T-helper 2 cell treated with Interferon-gamma antibody and Interleukin-4, amounts not matched to agents 100 ng/mL and 5 ng/mL, for 36 hours (primary cell): ENCODE measurements around the gene FLVCR2. TPM values are rescaled to one million over a fixed set of nuclear protein-coding genes. Genes with fewer than 3 reads are reported as not detected.

ENCODE experiments used
- intact Hi-C: fragments of 100-400 bp; cut with micrococcal nuclease; formaldehyde crosslinking; loops from one replicate; pipeline ENCODE4 v1.15.1; 2023
- total RNA-seq: library from RNA; stranded (reverse); gene quantifications from 2 replicates; pipeline ENCODE4 v1.2.3, GENCODE V29; 2022

FLVCR2 gene
- total RNA-seq, 1 donor from 2014 or later = 1.1 TPM

DNA sequence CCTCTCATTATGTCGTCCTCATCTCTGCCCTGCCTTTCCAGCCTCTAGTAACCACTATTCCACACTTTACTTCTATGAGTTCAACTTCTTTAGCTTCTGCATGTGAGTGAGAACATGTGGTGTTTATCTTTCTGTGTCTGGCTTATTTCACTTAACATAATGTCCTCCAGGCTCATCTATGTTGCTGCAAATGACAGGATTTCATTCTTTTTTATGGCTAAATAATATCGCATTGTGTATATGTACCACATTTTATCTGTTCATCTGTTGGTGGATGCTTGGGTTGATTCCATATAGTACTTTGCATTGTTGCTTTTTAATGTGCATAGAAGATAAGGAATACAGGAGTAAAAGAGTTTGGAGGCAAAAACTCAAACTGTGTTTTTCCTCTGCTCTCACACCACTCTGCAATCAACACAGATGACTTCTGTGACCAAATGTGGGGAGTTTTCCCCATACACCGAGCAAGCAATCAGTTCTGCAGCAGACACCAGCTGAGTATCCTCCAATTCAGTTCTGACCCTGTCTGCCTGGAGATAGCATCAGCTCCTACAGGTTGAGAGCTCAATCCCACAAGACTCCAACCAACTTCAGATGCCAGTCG lies 24.6 kb upstream of the FLVCR2 start:
- intact Hi-C loops = no loop called here

DNA sequence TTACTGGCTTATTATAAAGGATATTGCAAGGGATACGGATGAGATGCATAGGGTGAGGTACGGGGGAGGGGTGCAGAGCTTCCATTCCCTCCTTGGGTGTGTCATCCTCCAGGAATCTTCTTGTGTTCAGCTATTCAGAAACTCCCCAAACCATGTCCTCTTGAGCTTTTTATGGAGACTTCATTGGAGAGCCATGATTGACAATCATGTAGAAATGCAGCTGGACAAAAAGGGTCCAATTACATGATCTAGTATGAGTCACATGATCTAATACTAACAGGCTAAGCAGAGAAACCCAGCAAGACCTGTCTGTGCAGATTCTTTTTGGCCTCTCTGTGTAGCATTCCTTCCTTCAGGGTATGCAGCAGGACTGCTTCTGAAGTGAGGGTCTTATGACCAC lies 23.9 kb upstream of the FLVCR2 start:
- intact Hi-C loops = no loop called here

DNA sequence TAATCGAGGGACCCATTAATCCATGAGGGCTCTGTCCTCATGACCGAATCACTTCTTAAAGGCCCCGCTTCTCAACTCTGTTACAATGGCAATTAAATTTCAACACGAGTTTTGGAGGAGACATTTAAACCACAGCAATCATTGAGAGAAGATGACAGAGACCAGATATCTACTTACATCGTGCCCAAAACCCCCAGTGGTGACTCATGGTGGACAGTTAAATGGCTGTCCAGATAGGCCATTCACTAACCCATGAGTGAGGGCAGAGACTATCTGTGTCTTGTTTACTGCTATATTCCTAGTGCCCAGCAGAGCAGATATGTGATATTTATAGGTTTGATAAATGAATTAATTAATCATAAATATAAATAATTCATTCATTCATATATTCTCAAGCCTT lies 20.0 kb upstream of the FLVCR2 start:
- intact Hi-C loops = loop anchor here (2.0 kb wide), 1 partner anchor 16 kb away; no protein-coding TSS in a partner anchor

DNA sequence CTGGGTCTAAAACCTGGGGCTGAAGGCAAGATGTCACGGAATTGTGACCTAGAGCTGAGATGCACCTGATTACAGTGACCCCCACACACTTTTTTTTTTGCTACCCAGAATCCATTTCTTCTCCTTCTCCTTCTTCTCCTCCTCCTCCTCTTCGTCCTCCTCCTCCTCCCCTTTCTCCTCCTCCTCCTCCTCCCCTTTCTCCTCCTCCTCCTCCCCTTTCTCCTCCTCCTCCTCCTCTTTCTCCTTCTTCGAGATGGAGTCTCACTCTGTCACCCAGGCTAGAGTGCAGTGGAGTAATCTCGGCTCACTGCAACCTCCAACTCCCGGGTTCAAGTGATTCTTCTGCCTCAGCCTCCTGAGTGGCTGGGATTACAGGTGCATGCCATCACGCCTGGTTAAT lies 19.4 kb upstream of the FLVCR2 start:
- intact Hi-C loops = loop anchor here (2.0 kb wide), 1 partner anchor 16 kb away; no protein-coding TSS in a partner anchor

DNA sequence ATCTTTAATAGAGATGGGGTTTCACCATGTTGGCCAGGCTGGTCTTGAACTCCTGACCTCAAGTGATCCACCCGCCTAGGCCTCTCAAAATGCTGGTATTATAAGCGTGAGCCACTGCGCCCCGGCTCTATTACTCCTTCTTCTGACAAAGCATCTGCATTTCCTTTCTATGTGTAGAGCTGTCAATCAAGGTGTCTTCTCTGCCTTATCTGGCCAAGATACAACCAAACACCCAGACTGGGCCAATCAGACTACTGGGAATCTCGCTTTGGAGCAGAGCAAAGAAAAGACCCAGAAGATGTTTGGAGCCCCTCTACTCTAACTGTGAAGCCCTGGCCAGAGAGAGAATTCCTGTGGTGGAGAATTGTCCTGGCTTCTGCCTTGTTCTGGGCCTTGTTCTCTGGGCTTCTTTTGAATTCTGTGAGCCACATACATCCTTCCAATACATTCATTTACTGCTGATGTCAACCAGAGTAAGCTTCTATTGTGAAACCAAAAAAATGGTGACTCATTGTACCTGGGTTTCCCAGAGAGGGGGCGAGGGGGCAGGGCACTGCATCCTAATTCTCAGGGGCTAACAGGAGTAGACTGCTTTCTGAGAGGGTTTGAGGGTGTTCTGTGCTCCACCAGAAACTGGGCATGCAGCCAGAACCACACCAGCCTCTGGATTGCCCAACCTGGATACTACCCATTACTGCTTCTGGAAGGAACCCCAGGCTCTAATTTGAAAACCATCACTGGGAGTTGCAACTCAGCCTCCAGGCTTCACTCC lies 18.8 kb upstream of the FLVCR2 start:
- intact Hi-C loops = loop anchor here (2.0 to 5.0 kb wide), 4 partner anchors 17 to 253 kb away; no protein-coding TSS in a partner anchor

DNA sequence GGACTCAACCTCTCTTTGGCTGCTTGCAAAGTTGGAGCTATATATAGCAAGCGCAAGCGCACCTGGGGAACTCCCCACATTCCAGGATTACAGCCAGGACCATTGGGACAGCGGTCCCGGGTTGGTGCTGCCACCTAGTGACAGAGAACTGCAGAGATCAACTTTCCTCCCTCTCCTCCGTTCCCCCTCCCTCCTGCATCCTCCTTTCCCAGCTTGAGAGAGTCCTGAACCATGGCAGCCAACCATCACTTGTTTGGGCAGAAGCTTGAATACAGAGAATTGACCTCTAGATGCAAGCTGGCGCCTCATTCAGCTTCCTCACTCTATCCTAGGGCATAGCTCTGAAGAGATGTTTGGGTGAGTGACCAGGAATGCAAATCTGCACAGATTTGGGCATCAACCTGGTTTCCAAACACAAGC lies 17.4 kb upstream of the FLVCR2 start:
- intact Hi-C loops = loop anchor here (2.0 to 5.0 kb wide), 3 partner anchors 42 to 254 kb away; no protein-coding TSS in a partner anchor

DNA sequence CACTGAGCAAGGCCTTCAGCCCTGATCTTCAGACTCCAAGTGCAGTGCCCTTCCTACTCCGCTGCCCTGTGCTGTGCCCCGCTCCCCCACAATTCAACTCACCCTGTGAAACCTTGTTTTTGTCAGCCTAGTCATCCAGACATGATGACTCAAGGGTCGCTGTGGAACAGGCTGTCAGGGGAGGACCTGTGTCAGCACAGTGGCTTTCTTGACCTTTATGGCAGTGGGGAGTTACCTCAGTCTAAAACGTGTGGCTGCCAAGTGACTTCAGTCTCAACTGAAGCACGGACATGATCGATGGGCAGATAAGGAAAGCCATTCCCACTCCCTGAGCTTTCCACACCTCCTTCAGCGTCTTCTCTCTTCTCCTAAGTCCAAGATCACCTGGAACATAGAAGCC lies 16.3 kb upstream of the FLVCR2 start:
- intact Hi-C loops = loop anchor here (5.0 kb wide), 1 partner anchor 65 kb away; no protein-coding TSS in a partner anchor

DNA sequence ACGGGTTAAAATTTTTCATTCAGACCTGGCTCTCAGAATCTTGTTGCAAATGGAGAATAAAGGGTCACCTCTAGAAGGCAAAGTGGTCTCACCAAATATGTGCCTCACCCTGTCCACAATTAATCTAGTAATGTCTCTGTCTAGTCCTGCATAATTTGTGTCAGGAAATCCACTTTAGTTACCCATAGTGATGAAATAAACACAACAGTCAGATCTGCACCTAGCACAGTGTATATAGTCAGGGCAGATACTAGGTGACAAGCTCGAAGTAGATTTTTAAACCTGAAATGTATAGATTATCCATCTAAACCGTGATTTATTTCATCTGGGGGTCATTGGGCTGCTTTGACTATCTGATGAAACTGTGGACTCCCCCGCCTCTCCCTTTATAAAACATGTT lies 15.9 kb upstream of the FLVCR2 start:
- intact Hi-C loops = loop anchor here (5.0 kb wide), 1 partner anchor 65 kb away; no protein-coding TSS in a partner anchor

DNA sequence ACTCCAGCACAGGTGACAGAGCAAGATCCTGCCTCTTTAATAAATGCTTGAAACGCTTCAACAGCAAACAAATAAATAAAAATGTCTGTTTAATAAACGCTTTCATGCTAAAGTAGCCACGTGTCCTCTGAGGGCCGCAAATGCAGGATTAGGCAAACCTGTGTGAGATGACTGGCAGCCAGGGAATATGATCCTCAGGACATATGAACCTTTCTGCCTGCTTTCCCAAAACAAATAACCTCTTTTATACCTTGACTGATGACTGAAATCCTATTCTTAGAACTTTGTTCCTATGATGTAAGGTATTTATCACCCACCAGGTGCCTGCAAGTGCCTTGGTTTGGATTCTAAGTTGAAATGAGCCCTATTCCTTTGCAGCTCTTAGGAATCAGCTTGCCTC lies 14.5 kb upstream of the FLVCR2 start:
- intact Hi-C loops = loop anchor here (5.0 kb wide), 1 partner anchor 67 kb away; no protein-coding TSS in a partner anchor

DNA sequence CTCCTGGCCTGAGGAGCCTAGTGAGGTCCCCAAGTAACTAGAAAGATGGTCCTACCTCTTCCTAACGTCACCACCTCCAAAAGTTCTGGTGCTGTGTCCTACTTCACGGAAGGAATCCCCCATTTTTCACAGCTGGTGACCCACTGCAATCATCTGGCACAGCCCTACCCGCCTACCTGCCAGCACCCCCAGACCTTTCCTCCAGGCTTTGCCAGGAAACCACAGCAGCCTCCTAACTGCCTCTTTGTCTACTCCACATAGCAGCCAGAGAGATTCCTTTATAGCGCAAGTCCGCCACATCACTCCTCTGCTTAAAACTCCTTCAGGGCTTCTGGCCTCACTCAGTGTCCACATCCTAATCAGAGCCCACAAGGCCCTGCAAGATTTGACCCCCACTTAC lies 13.4 kb upstream of the FLVCR2 start:
- intact Hi-C loops = loop anchor here (5.0 kb wide), 1 partner anchor 438 kb away; the partner anchor contains the start of gene NEK9

DNA sequence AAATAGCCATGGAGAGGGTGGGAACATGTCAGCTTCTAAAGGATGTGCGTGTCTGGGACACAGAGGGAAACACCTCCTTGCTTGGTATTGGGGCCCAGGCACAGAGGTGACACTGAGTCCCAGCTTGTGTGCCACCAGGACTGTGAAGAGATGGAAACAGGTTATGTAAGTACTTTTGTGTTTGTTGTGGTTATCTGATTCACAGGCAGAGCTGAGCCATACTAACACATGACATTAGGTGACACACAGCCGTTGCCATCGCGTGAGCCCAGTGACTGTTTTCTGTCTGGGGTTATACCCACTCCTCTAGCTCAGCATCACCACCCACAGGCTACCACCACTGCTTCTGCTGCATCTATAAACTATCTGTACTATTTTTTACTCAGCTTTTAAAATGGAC lies 12.1 kb upstream of the FLVCR2 start:
- intact Hi-C loops = loop anchor here (1.0 to 5.0 kb wide), 2 partner anchors 24 to 439 kb away; partner anchors contain the start of gene NEK9

DNA sequence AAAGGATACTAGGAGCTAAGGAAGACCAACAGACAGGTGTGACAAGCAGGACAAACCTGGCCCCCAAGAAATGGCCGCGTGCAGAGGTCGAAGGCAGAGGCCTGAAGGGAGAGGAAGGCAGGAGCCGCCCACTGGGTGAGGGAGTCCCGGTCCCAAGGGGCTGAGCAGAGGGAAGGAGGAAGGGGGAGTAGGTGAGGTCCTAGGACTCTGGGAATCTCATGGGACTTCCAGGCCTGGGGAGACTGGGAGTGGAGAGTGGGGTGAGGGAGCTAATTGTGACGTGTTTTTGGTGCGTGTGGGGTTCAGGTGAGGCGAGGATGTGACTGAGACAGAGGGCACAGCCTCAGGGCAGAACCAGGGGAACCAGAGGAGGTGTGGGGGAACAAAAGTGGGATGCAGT lies 11.7 kb upstream of the FLVCR2 start:
- intact Hi-C loops = loop anchor here (1.0 to 5.0 kb wide), 2 partner anchors 24 to 439 kb away; partner anchors contain the start of gene NEK9

DNA sequence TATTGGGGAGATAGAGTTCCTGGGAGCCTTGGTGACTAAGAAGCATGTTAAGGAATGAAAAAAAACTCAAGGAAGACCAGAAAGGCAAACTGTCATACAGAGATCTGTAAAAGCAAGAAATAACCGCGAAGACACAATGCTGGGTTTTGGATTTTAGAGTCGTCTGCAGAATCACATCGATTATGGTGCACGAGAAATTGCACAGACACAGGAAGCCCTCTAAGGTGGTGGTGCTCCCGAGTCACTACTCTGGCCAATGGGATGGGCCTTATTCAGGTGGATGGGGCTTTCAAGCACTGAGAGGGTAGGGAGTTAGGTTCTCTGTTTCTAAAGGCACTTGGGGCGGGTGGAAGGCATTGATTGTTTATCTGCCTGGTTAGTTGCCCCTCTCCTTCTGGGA lies 10.3 kb upstream of the FLVCR2 start:
- intact Hi-C loops = loop anchor here (5.0 kb wide), 1 partner anchor 441 kb away; the partner anchor contains the start of gene NEK9

DNA sequence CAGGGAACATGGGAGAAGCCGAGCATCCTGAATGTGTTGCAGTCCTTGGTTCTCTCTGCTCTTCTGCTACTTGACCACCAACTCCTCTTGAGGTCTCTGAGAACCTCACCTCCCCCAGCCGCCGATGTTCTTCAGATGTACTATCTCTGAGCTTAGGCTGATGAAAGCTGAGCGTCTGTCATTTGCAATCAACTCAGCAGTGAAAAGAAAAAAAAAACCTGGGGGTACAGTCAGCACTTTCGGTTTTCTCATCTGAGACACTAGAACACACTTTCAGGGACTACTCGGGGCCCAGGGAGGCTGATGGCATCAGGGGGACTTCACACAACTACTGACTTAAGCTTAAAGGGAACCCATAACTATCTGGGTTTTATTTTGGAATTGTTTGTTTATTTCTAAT lies 9.6 kb upstream of the FLVCR2 start:
- intact Hi-C loops = loop anchor here (5.0 kb wide), 1 partner anchor 441 kb away; the partner anchor contains the start of gene NEK9

DNA sequence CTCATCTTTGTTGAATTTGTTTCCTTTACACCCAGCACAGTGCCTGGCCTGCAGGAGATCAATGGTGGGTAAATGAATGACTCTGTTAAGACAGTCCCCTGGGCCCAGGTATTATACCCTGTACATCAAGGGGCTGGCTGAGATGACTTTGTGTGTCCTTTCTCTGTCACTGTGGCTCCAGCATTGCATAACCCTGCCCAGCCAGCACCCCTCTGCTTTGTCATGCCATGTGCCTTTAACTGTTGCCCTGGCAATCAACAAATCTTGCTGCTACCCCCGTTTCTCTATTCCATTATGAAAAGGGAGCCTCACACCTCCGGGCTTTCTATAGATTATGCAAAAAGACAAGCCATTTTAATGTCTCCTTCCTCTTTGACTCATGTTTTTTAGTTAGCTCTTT lies 7.6 kb upstream of the FLVCR2 start:
- intact Hi-C loops = no loop called here

DNA sequence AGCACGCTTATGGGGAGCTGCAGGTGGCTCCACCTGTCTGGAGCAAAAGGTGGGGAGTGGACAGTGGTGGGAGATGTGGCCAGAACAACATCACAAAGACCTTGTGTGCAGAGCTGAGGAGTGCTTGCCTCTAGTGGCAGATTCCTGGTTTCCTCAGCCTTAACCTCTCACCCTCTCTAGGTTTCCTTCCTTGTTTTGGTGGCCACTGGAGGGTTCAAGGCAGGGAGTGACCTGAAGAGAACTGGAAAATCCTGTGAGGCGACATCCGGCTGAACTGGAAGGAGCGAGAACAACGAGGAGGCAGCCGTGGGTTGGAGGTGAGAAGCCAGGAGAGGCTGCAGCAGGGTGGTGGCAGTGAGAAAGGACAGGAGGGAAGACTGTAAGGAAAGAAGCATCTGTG lies 6.3 kb upstream of the FLVCR2 start:
- intact Hi-C loops = no loop called here

DNA sequence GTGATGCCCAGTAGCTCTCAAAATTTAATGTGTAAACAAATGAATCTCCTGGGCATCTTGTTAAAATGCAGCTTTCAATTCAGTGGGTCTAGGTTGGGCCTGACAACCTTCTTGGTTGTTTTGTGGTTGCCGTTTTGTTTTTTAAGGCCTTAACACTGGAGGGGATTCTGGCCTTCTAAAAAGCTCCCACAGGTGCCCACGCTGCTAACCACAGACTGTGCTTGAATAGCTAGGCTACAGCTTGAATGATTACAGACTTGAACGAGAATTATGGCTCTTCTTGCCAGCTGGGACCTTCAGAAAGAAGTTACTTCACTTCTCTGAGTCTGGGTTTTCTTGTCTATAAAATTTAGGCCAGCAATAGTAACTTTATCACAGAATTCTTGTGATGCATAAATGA lies 1.3 kb upstream of the FLVCR2 start:
- intact Hi-C loops = loop anchor here (1.0 kb wide), 2 partner anchors 77 to 405 kb away; no protein-coding TSS in a partner anchor

DNA sequence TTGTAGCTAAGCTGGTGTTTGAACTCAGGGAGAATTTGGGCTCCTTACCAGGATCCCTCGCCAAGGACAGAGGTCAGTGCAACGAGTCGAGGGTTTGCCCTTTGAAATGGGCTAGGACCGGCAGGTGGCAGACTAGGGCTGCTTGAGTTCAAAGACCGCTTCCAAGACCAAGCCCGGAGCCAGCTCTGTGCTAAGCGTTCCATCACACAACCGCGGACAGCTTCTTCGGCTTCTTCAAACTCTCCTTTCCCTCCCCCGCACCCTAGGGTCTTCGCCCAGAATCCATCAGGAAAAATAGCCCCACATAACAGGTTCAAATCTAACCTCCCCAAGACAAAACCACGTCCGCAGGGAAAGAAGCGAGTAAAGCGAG lies 705 bp upstream of the FLVCR2 start:
- intact Hi-C loops = loop anchor here (1.0 kb wide), 2 partner anchors 77 to 405 kb away; no protein-coding TSS in a partner anchor

DNA sequence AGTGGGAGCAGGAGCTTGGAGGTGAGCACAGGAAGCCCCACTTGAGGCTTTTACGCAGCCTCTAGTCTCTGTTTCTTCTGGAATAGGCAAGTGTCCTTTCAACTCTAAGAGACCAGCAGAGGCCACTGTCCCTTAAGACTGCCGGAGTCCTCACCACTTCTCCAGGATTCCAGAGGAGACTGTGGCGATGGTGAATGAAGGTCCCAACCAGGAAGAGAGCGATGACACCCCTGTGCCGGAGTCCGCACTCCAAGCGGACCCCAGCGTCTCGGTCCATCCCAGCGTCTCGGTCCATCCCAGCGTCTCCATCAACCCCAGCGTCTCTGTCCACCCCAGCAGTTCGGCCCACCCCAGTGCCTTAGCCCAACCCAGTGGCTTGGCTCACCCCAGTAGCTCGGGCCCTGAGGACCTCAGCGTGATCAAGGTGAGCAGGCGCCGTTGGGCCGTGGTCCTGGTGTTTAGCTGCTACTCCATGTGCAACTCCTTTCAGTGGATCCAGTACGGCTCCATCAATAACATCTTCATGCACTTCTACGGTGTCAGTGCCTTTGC lies 442 bp downstream of the FLVCR2 start:
- intact Hi-C loops = no loop called here

DNA sequence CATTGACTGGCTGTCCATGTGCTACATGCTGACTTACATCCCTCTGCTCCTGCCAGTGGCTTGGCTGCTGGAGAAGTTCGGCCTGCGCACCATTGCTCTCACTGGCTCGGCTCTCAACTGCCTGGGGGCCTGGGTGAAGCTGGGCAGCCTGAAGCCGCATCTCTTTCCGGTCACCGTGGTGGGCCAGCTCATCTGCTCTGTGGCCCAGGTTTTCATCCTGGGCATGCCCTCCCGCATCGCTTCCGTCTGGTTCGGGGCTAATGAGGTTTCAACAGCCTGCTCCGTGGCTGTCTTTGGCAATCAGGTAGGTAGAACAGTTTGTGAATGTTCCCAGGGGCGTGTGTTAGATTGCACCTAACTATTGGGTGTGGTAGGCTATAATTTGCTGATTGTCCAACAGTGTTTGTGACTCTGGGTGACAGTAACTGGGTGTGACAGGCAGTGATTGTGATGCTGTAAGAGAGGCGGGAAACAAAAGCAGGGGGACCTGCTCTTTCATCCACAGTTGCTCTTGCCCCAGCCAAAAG lies 981 bp downstream of the FLVCR2 start:
- intact Hi-C loops = no loop called here

DNA sequence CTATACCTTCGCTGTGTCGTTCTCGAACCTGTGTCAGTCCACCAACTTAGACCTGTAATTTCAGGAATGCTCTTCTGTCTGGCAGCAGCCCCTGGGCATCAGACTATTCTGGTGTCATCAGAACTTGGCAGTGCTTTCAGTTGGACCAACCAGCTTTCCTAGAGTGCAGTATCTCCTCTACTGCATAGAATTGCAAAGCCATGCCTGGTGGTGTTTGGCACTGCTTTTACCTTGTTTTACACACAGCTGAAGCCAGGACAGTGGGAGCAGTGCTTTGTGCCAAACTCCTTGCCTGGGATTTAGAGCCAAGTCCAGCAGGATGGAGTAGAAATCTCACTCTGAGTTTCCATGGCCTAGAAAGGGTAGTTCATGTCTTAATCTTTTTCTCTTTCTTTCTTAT lies 1.5 kb downstream of the FLVCR2 start:
- intact Hi-C loops = no loop called here

DNA sequence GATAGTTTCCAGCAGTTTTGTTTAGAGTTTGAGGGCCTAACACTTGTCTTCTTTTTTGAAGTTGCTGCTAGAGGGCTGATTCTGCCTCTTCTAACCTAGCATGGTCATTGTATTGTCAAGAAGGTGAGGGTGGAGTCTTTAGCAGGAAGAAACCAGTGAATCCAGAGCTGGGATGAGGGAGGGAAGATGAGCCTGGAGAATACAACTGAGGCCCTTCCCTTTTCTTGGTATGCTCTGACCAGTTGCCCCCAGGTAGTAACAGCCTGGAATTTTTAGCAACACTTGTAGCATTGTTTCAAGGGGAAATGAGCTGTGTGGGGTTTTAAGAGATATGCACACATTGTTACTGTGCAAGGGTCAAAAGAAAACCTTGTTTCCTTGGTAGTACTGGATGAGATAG lies 9.0 kb downstream of the FLVCR2 start:
- intact Hi-C loops = no loop called here
